NB4 (cell line): ENCODE measurements around the gene DIP2C.

Experiments
- DNase-seq: peaks from one replicate; pipeline ENCODE4 v3.0.0; 2010; ENCODE audit warnings: low read depth
- H3K4me3 ChIP-seq: one replicate; pipeline ENCODE4 v1.5.1; 2011; ENCODE audit warnings: mild to moderate bottlenecking, low read depth, low read length, moderate library complexity
- MYC ChIP-seq: IDR thresholded peaks from 2 replicates; pipeline ENCODE4 v1.6.1; 2011; ENCODE audit warnings: low read depth, low read length
- POLR2A ChIP-seq: IDR thresholded peaks from 2 replicates; pipeline ENCODE4 v1.6.1; 2011; ENCODE audit warnings: mild to moderate bottlenecking; ENCODE audit not compliant: insufficient read length; ENCODE audit errors: extremely low read depth
- TF ChIP-seq, protein P1 (sequence below): IDR thresholded peaks from 2 replicates; pipeline ENCODE4 v1.6.1; 2011; ENCODE audit warnings: low read depth, low read length
- TF ChIP-seq, protein P2 (sequence below): IDR thresholded peaks from one replicate; pipeline ENCODE4 v1.5.1; 2012; ENCODE audit warnings: low read depth, low read length

The DIP2C gene

DNA sequence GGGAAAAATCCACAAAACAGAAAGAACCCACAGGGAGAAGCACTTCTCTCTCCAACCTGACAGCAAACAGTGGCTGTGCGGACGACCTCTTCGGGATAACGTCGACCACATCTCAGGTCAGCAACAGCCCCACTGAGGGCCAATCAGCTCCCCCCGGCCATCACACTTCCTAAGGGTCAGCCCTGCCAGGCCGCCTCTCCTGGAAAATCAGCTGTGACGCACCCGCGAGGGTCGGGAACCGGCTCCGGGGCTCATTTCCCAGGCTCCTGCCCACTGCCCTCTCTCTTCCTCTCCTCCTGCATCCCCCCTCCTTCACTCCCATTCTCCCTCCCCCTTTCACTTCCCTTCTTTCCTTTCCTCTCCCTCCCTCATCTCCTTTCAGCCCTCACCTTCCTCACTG, 118.3 kb downstream of the DIP2C start:
- TF ChIP-seq, protein P1, sequence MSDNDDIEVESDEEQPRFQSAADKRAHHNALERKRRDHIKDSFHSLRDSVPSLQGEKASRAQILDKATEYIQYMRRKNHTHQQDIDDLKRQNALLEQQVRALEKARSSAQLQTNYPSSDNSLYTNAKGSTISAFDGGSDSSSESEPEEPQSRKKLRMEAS = no peak
- TF ChIP-seq POLR2A (no peak), MYC (no peak)
- TF ChIP-seq, protein P2, sequence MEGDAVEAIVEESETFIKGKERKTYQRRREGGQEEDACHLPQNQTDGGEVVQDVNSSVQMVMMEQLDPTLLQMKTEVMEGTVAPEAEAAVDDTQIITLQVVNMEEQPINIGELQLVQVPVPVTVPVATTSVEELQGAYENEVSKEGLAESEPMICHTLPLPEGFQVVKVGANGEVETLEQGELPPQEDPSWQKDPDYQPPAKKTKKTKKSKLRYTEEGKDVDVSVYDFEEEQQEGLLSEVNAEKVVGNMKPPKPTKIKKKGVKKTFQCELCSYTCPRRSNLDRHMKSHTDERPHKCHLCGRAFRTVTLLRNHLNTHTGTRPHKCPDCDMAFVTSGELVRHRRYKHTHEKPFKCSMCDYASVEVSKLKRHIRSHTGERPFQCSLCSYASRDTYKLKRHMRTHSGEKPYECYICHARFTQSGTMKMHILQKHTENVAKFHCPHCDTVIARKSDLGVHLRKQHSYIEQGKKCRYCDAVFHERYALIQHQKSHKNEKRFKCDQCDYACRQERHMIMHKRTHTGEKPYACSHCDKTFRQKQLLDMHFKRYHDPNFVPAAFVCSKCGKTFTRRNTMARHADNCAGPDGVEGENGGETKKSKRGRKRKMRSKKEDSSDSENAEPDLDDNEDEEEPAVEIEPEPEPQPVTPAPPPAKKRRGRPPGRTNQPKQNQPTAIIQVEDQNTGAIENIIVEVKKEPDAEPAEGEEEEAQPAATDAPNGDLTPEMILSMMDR = no peak
- no peak overlapping the region for H3K4me3 ChIP-seq
- DNase-seq = no peak

DNA sequence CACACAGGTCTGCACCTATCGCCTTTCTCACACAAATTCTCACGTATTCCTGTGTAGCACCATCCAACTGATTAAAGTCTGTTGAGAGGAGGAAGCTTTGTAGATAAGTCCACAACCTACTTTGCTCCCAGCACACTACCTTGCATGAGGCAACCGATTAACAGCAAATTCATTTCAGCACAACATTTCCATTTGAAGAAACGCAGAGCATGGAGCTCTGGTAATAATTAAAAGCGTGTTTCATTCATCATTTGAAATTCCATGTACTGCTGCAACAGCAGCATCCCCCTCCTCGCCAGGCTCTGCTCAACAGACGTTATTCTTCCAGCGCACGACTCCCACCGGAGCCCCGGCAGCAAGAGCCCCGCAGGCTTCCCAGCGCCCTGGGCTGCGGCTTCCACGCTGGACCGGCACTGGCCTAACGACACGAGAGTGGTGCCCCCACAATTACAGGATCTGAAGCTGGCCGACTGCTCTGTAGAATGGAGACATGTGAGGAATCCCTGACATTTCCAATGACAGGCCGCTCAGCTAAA, 118.8 kb downstream of the DIP2C start:
- TF ChIP-seq, protein P2 = no peak
- TF ChIP-seq POLR2A (no peak), MYC (no peak)
- TF ChIP-seq, protein P1 = no peak
- DNase-seq = no peak

DNA sequence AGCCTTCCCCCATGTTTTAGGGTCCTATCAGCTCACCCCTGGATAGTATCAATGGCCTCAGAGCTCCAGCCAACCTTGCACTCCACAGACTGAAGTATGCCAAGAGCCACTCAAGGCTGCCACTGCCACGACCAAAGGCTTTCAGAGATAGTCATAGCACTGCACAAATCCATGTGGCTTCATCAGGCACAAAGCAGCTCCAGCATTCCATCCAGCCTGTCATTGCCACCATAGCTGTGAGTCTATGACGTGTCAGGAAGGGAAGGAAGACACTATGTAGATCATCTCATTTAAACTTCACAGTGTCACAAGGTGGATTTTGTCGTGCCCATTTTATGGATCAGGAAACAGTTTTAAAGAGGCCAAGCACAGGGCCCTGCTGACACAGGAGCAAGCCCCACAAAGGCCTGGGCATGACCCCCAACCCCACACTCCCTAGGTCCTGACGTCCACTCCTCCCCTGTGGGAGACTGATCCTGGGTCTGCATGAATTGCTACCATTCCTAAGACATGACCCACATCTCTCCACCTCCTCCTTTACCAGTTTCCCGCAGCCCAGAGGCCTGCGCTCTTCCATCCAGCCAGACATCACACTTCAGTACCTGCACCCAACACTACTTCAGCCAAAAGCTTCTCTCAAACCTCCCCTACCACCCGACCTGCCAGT, 119.4 kb downstream of the DIP2C start:
- DNase-seq = no peak
- TF ChIP-seq MYC (no peak), POLR2A (no peak)
- TF ChIP-seq, protein P1 = no peak
- TF ChIP-seq, protein P2 = no peak

More for the DNA sequence above, 118.8 kb downstream of the DIP2C start:
- H3K4me3 ChIP-seq = no peak overlapping the region

DNA sequence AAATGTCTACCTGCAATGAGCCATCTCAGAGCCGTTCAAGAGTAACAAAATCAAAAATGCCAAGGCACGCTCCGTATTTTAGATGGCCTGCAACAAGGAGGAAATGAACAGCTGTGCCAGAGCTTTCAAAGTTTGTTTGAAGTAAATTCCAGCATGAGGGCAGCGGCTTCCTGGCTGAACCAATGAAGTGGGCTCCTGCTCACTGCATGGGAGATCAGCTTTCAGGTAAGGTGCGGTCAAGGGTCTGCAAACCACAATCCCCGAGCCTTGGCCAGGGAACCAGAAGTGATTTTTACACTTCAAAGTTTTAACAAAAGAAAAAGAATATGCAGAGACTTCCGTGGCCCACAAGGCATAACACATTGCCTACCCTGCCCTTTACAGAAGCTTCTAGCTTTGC, 120.6 kb downstream of the DIP2C start:
- H3K4me3 ChIP-seq = no peak overlapping the region
- no peak for DNase-seq
- TF ChIP-seq POLR2A (no peak), MYC (no peak)
- TF ChIP-seq, protein P2 = no peak
- TF ChIP-seq, protein P1 = no peak

More for the DNA sequence above, 119.4 kb downstream of the DIP2C start:
- no peak overlapping the region for H3K4me3 ChIP-seq

DNA sequence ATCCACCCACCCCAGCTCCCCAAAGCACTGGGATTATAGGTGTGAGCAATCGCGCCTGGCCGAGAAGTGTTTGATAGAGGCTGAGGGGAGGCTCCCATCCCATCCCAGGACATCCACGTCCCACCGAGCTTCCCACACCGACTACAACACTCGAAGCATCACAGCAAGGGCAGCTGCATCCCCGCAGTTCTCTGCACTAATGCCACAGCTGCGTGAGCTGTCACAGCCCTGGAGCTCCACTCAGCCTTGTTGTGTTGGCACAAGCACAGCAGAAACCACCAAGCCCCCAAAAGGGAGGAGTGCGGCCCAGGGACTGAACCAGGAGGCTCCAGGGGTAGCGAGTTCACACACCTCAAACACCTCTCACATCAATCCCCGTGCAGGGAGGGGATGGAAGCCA, 121.6 kb downstream of the DIP2C start:
- H3K4me3 ChIP-seq = no peak overlapping the region
- TF ChIP-seq POLR2A (no peak), MYC (no peak)
- TF ChIP-seq, protein P1 = no peak
- TF ChIP-seq, protein P2 = no peak
- DNase-seq = no peak
